OCI-LY7 (cell line): ENCODE data around the gene ZMAT3.

ENCODE experiments used
- CTCF ChIP-seq: fragments of 200-600 bp; sonication (generic); conservative IDR thresholded peaks from 2 replicates; pipeline ENCODE4 v1.5.1; 2014; ENCODE audit warnings: mild to moderate bottlenecking, antibody characterized with exemption, low read length, moderate library complexity, mixed read lengths
- EZH2phosphoT487 ChIP-seq: fragments of 200-600 bp; sonication (generic); IDR thresholded peaks from 2 replicates; pipeline ENCODE4 v1.6.1; 2018; ENCODE audit warnings: low read depth, borderline replicate concordance, mild to moderate bottlenecking, mixed run types, antibody characterized with exemption, low read length, moderate library complexity, mixed read lengths

GRCh38 chr3:179045719-179046402, 25.7 kb downstream of the ZMAT3 start:
- TF ChIP-seq CTCF: no peak
- TF ChIP-seq EZH2phosphoT487: no peak
